ENCODE measurements around the gene PSMC3. TPM values are rescaled to one million over a fixed set of nuclear protein-coding genes. Genes with fewer than 3 reads are reported as not detected.

Gene PSMC3
- total and polyA plus RNA-seq, 9 of the 15 experiments (the other 6 are each of a cell fraction or from before 2014, with no cell fraction given): 44.3 to 324 (median 240) TPM

GRCh38 chr11:47400768-47401279, 25.4 kb downstream of the PSMC3 start (continued):
- no peak for TF ChIP-seq PRDM10 (IDR thresholded peaks at IDR 0.05; ENCODE audit: partially characterized antibody)
- no peak for TF ChIP-seq RFX1 (IDR thresholded peaks at IDR 0.05)
- TF ChIP-seq CGGBP1 (CRISPR knock-in tag; IDR thresholded peaks at IDR 0.05): no peak
- TF ChIP-seq NKRF (IDR thresholded peaks at IDR 0.05; ENCODE audit: borderline replicate concordance): 0 out of 2 replicates have a peak, but pooled peaks have one; percentile 24
- TF ChIP-seq ZNF324 (CRISPR knock-in tag; IDR thresholded peaks at IDR 0.05): no peak
- no peak for TF ChIP-seq NRF1 (conservative IDR thresholded peaks at IDR 0.05 in 1 of 2, IDR thresholded peaks at IDR 0.05 in 1 of 2)
- TF ChIP-seq ZZZ3 (IDR thresholded peaks at IDR 0.05): no peak
- no peak for TF ChIP-seq NR1H2 (CRISPR knock-in tag; IDR thresholded peaks at IDR 0.05)
- TF ChIP-seq KDM1A (IDR thresholded peaks at IDR 0.05): peak; percentile 80
- no peak for TF ChIP-seq POLR2H (tag; IDR thresholded peaks at IDR 0.05; ENCODE audit: low read depth)
- TF ChIP-seq PHTF2 (CRISPR knock-in tag; IDR thresholded peaks at IDR 0.05): no peak
- TF ChIP-seq PTRF (tag; IDR thresholded peaks at IDR 0.05): no peak
- no peak for TF ChIP-seq PBX2 (CRISPR knock-in tag; IDR thresholded peaks at IDR 0.05; ENCODE audit: low read depth)
- TF ChIP-seq PBX2 (tag; conservative IDR thresholded peaks at IDR 0.05; ENCODE audit: low read depth): peak; percentile 32; the same call in 1 of the 2 replicates
- peak in 1 of 2 experiments; percentile 3 for TF ChIP-seq AFF1 (IDR thresholded peaks at IDR 0.05; ENCODE audit: low read depth in 1 of 2, partially characterized antibody in 2 of 2)
